ENCODE data around the gene MBTPS1.

Gene MBTPS1

GRCh38 chr16:84110527-84110926 lies 6.2 kb downstream of the MBTPS1 start:
- H3K4me3 ChIP-seq (ENCODE audit: low read length): no peak overlapping the region
- DNase-seq (ENCODE audit: low read depth): no peak
- TF ChIP-seq, protein P1, sequence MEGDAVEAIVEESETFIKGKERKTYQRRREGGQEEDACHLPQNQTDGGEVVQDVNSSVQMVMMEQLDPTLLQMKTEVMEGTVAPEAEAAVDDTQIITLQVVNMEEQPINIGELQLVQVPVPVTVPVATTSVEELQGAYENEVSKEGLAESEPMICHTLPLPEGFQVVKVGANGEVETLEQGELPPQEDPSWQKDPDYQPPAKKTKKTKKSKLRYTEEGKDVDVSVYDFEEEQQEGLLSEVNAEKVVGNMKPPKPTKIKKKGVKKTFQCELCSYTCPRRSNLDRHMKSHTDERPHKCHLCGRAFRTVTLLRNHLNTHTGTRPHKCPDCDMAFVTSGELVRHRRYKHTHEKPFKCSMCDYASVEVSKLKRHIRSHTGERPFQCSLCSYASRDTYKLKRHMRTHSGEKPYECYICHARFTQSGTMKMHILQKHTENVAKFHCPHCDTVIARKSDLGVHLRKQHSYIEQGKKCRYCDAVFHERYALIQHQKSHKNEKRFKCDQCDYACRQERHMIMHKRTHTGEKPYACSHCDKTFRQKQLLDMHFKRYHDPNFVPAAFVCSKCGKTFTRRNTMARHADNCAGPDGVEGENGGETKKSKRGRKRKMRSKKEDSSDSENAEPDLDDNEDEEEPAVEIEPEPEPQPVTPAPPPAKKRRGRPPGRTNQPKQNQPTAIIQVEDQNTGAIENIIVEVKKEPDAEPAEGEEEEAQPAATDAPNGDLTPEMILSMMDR (conservative IDR thresholded peaks at IDR 0.05; ENCODE audit: low read depth, low read length): no peak

DNA sequence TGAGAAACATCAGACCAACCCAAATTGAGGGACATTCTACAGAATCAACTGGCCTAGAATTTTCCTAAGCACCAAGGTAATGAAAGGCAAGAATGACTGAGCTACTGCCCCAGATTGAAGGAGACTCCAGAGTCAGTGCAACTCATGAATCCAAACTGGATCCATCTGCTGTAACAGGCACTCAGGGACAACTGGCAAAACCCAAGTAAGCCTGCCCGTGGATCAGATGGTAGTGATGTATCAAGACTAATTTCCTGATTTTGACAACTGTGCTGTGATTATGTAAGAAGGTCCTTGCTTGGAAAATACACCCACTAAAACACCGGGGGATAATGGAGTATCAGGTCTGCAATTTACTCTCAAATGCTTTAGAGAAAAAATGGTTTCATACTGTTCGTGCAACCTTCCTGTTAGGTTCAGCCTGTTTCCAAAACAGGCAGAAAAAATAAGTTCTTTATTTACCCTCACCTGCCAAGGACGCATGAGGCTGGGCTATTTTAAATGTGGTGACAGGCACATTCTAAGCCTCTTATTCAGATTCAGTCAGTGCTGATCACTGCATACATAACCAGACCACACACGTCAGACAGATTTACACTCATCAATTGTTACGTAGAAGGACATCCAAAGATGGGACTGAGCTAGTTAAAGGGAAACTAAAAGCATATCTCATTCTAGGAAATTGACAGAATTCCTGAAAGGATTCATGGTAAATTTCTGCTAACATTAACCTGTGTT lies 7.0 kb downstream of the MBTPS1 start:
- no peak overlapping the region for H3K4me3 ChIP-seq (ENCODE audit: low read length)
- TF ChIP-seq, protein P1 (conservative IDR thresholded peaks at IDR 0.05; ENCODE audit: low read depth, low read length): no peak
- no peak for DNase-seq (ENCODE audit: low read depth)

DNA sequence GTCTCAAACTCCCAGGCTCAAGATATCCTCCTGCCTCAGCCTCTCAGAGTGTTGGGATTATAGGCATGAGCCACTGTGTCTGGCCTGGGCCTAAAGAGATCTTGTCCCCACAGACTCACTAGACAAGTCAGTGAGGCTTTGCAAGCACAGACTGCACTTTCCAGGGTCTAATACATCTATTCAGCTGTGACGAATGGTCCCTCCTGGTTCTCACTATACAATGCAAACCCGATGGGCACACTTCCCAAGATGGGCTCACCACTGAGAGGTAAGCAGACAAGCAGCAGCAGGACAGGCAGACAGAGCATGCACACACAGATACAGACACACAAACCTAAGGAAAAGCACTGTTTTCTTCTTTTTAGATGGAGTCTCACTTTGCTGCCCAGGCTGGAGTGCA lies 8.8 kb downstream of the MBTPS1 start:
- DNase-seq (ENCODE audit: low read depth): no peak
- no peak overlapping the region for H3K4me3 ChIP-seq (ENCODE audit: low read length)
- TF ChIP-seq, protein P1 (conservative IDR thresholded peaks at IDR 0.05; ENCODE audit: low read depth, low read length): no peak

DNA sequence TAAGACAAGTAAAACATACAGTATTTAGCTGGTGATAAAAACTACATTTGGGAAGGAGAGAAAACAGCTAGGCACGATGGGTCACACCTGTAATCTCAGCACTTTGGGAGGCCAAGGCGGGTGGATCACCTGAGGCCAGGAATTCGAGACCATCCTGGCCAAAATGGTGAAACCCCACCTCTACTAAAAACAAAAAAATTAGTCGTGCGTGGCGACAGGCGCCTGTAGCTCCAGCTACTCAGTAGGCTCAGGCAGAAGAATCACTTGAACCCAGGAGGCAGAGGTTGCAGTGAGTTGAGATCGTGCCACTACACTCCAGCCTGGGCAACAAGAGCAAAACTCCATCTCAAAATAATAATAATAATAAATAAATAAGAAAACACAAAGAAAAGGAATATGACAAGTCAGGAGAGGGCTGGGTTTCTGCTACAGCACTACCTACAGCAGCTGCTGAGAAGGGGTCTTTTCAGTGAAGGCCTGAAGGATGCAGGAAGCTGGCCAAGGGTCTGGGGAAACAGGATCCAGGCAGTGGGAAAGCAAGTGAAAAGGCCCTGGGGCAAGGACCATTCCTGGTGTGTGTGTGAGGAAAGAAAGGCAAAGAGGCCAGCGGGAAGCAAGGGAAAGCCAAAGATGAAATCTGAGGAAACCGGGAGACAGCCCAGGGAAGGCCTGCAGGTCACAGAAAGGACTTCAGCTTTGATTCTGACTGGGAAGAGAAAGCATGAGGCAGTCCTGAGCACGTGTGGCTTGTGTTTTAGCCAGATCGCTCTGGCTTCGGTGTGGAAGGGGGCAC lies 10.6 kb downstream of the MBTPS1 start:
- no peak overlapping the region for H3K4me3 ChIP-seq (ENCODE audit: low read length)
- TF ChIP-seq, protein P1 (conservative IDR thresholded peaks at IDR 0.05; ENCODE audit: low read depth, low read length): no peak
- no peak for DNase-seq (ENCODE audit: low read depth)

GRCh38 chr16:84105301-84105815 lies 11.4 kb downstream of the MBTPS1 start:
- H3K4me3 ChIP-seq (ENCODE audit: low read length): no peak overlapping the region
- DNase-seq (ENCODE audit: low read depth): no peak

GRCh38 chr16:84104231-84104630 lies 12.5 kb downstream of the MBTPS1 start:
- no peak overlapping the region for H3K4me3 ChIP-seq (ENCODE audit: low read length)
- DNase-seq (ENCODE audit: low read depth): no peak
- TF ChIP-seq, protein P1 (conservative IDR thresholded peaks at IDR 0.05; ENCODE audit: low read depth, low read length): no peak

More at GRCh38 chr16:84105301-84105815, 11.4 kb downstream of the MBTPS1 start:
- TF ChIP-seq, protein P1 (conservative IDR thresholded peaks at IDR 0.05; ENCODE audit: low read depth, low read length): no peak
